ENCODE measurements around the gene ATP2B2.

ATP2B2 gene

DNA sequence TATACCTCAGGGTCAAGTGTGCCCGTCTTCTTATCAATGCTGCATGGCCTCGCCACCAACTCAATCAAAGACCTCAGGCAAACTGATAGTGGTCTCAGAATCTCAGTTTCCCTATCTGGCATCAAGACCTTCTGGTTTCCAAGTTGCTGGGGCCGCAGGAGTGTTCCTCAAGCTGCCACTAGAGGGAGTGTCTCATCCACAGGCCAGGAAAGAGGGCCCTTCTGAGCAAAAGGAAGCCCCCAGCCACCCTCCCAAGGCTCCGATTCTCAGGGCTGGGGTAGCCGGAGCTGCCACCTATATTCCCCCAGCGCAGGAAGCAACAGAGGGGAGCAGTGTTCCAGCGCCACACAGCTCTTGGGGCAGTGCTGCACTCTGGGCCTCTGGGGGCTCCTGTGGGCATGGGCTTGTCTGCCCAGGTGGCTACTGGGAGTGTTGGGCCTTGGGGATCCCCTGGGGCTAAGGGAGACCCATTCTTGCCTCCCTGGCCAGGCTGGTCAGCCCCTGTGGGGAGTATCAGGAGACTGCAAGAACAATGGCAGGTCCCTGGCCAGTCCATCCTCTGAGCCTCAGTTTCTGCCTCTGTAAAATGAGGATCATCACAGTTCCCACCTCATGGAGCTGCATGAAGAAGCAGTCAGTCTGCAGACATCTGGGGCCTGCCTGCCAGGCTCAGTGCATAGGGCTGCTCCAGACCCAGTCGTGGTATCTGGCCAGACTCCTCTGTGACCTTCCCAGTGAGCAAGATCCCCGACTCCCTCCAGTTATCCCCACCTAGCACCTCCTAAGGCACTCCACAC lies 161.0 kb downstream of the ATP2B2 start:
- TF ChIP-seq MYC (IDR thresholded peaks at IDR 0.05; ENCODE audit: low read depth, low read length), result no peak
- TF ChIP-seq, protein P1, sequence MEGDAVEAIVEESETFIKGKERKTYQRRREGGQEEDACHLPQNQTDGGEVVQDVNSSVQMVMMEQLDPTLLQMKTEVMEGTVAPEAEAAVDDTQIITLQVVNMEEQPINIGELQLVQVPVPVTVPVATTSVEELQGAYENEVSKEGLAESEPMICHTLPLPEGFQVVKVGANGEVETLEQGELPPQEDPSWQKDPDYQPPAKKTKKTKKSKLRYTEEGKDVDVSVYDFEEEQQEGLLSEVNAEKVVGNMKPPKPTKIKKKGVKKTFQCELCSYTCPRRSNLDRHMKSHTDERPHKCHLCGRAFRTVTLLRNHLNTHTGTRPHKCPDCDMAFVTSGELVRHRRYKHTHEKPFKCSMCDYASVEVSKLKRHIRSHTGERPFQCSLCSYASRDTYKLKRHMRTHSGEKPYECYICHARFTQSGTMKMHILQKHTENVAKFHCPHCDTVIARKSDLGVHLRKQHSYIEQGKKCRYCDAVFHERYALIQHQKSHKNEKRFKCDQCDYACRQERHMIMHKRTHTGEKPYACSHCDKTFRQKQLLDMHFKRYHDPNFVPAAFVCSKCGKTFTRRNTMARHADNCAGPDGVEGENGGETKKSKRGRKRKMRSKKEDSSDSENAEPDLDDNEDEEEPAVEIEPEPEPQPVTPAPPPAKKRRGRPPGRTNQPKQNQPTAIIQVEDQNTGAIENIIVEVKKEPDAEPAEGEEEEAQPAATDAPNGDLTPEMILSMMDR (IDR thresholded peaks at IDR 0.05; ENCODE audit: low read depth, low read length), result peak; percentile 96
- H3K4me3 ChIP-seq (ENCODE audit: low read depth, low read length), result no peak overlapping the region
- DNase-seq (ENCODE audit: low read depth), result peak; percentile 66

DNA sequence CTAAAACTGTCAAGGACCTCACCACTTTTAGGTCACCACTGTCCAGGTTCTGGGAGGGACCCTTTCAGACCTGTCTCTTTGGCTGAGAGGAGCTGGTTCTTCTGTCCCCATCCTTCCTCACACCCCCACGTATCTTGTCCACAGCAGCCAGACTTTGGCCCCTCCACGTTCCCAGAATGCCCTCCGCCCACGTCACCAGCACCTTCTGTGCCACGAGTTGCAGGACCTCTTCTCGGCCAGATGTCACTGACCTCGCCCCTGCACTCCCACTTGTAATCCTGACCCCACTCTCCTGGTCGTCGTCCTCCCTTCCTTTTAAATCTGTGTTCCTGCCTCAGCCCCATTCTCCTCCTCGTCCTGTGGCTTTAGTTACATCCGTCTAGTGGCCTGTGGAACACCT lies 161.9 kb downstream of the ATP2B2 start:
- no peak for TF ChIP-seq POLR2A (IDR thresholded peaks at IDR 0.05; ENCODE audit: extremely low read depth, insufficient read length)
- TF ChIP-seq, protein P2, sequence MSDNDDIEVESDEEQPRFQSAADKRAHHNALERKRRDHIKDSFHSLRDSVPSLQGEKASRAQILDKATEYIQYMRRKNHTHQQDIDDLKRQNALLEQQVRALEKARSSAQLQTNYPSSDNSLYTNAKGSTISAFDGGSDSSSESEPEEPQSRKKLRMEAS (IDR thresholded peaks at IDR 0.05; ENCODE audit: low read depth, low read length), result no peak
- TF ChIP-seq, protein P1 (IDR thresholded peaks at IDR 0.05; ENCODE audit: low read depth, low read length), result no peak
- no peak for TF ChIP-seq MYC (IDR thresholded peaks at IDR 0.05; ENCODE audit: low read depth, low read length)
- no peak for DNase-seq (ENCODE audit: low read depth)
- H3K4me3 ChIP-seq (ENCODE audit: low read depth, low read length), result no peak overlapping the region

DNA sequence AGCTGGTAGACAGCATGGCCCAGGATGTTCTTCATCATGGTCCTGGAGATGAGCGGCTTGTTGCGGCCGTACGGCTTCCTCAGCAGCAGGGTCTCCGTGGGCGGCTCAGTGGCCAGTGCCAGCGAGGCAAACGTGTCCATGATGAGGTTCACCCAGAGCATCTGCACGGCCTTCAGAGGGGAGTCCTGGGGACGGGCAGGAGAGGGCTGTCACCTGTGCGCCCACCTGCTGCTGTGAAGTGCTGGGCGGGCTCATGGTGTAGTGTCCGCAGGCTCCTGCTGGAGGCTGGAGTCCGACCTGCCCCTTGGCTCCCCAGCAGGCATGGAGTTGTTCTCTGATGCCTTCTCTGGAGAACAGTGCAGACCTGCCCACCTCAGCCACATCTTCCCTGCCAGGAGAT lies 162.6 kb downstream of the ATP2B2 start:
- no peak overlapping the region for H3K4me3 ChIP-seq (ENCODE audit: low read depth, low read length)
- DNase-seq (ENCODE audit: low read depth), result no peak
- TF ChIP-seq, protein P1 (IDR thresholded peaks at IDR 0.05; ENCODE audit: low read depth, low read length), result no peak
- TF ChIP-seq MYC (IDR thresholded peaks at IDR 0.05; ENCODE audit: low read depth, low read length) (no peak), POLR2A (IDR thresholded peaks at IDR 0.05; ENCODE audit: extremely low read depth, insufficient read length) (no peak)
- TF ChIP-seq, protein P2 (IDR thresholded peaks at IDR 0.05; ENCODE audit: low read depth, low read length), result no peak

DNA sequence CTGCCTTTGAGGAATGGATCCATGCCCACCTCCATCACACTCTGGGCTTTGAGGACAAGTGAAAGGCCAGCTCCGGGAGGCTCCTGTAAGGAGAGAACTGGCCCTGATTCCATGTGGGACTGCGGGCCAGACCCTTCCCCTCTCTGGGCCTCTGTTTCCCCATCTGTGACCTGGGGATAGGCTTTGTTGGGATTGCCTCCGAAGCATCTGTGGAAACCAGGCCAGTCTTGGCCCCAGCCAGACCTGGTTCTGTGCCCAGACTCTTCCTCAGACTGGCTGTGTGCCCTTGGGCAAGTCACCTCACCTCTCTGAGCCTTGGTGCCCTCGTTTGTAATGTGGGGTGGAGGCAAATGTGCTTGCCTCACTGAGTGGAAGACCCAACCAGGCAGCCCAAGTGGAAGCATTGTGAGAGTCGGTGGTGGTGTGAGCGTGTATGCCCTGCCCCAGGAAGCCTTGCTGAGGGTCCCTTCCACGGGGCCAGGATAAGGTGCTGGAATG lies 163.4 kb downstream of the ATP2B2 start:
- no peak for TF ChIP-seq POLR2A (IDR thresholded peaks at IDR 0.05; ENCODE audit: extremely low read depth, insufficient read length)
- no peak for TF ChIP-seq MYC (IDR thresholded peaks at IDR 0.05; ENCODE audit: low read depth, low read length)
- no peak for DNase-seq (ENCODE audit: low read depth)
- H3K4me3 ChIP-seq (ENCODE audit: low read depth, low read length), result no peak overlapping the region

DNA sequence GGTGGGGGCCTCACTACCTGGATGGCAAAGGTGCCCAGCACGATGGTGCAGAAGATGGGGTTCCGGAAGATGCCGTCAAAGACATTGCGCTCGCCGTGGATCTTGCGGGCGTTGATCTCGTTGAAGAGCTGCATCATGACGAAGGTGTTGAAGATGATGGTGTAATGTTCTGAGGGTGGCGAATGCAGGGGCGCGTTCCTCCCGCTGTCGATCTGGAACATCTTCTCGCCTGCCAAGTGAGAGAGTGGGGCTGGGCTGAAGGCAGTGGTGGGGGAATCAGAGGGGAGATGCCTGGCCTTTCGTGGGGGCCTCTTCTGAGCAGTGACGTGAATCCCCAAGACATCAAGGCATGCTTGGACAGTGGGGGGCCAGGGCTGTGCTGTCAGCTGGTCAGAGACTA lies 164.9 kb downstream of the ATP2B2 start:
- H3K4me3 ChIP-seq (ENCODE audit: low read depth, low read length), result no peak overlapping the region
- no peak for DNase-seq (ENCODE audit: low read depth)
- TF ChIP-seq MYC (IDR thresholded peaks at IDR 0.05; ENCODE audit: low read depth, low read length), result no peak
- TF ChIP-seq, protein P2 (IDR thresholded peaks at IDR 0.05; ENCODE audit: low read depth, low read length), result no peak
- TF ChIP-seq POLR2A (IDR thresholded peaks at IDR 0.05; ENCODE audit: extremely low read depth, insufficient read length), result no peak
- TF ChIP-seq, protein P1 (IDR thresholded peaks at IDR 0.05; ENCODE audit: low read depth, low read length), result no peak

DNA sequence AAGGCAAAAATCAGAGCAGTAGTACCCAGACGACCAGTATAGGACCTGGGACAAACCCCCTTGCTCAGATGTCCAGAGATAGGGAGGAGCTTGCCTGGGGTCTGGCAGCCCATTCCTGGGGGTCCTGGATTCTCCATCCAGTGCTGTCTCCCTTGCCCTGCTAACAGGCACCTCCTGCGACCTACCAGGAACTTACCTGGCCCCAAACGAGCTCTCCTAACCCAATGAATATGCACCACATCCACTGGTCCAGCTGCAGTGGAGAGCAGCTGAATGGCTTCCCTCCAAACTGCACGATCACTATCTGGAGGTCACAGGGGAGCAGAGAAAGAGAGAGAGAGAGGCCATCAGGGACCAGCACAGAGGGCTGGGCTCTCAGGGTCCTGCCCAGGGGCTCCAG lies 165.3 kb downstream of the ATP2B2 start:
- TF ChIP-seq, protein P1 (IDR thresholded peaks at IDR 0.05; ENCODE audit: low read depth, low read length), result no peak
- no peak for TF ChIP-seq MYC (IDR thresholded peaks at IDR 0.05; ENCODE audit: low read depth, low read length)
- TF ChIP-seq, protein P2 (IDR thresholded peaks at IDR 0.05; ENCODE audit: low read depth, low read length), result no peak
- TF ChIP-seq POLR2A (IDR thresholded peaks at IDR 0.05; ENCODE audit: extremely low read depth, insufficient read length), result no peak
- H3K4me3 ChIP-seq (ENCODE audit: low read depth, low read length), result no peak overlapping the region
- no peak for DNase-seq (ENCODE audit: low read depth)
